ENCODE measurements around the gene ARMS2.

Gene ARMS2

GRCh38 chr10:122468307-122468925 is 14.0 kb downstream of the ARMS2 start:
- TF ChIP-seq POLR2AphosphoS5 (IDR thresholded peaks at IDR 0.05; ENCODE audit: low read depth, low read length): no peak
- TF ChIP-seq POU2F2 (IDR thresholded peaks at IDR 0.05; ENCODE audit: low read depth, low read length): no peak

DNA sequence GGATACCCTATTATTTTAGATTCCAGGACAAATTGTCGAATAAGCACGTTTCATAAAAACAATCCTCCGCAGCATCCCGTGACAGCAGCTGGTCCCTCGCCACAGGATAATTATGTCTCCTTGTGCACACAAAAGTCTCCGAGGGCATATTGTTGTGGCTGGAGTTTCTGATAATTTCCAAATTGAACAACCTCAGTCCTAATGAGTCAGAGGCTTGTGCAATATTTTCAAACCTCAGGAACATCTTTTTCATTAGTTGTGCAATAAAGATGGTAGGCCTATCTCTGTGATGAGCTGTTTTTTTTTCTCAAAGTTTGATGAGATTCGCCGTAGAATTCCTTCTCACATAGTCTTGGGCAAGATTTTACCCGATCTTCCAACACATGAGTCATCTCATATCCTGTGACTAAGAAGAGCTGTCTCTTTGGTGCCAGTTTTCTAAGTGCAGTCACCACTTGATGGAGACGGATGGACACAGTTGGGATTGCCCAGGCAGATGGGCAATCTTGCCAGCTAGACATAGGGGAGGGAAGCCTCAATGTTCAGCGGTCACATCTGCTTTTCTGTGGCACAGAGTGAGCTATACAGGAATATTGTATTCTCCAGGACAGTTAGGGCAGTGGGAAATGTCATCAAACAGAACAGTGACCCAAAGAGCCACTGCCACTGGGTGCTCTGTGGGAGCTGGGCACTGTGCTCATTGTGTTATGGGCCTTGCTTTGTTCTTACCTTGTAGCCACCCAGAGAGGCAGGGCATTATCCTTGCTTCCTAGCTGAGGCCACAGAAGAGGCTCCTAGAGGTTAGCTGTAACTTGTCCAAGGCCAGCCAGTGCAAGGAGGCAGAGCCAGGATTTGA is 14.7 kb downstream of the ARMS2 start:
- DNase-seq (ENCODE audit: insufficient read length, low spot score): no peak
- TF ChIP-seq SPI1 (IDR thresholded peaks at IDR 0.05; ENCODE audit: low read depth, low read length) (no peak), POLR2A (IDR thresholded peaks at IDR 0.05; ENCODE audit: low read depth, low read length) (no peak), POU2F2 (IDR thresholded peaks at IDR 0.05; ENCODE audit: low read depth, low read length) (no peak), POLR2AphosphoS5 (IDR thresholded peaks at IDR 0.05; ENCODE audit: low read depth, low read length) (no peak), TAF1 (IDR thresholded peaks at IDR 0.05; ENCODE audit: low read depth, low read length) (no peak)
- FAIRE-seq: no peak

More at GRCh38 chr10:122468307-122468925, 14.0 kb downstream of the ARMS2 start:
- DNase-seq (ENCODE audit: insufficient read length, low spot score) (no peak), FAIRE-seq (no peak)

- FAIRE-seq: no peak
- no peak for DNase-seq (ENCODE audit: insufficient read length, low spot score)
- TF ChIP-seq POLR2A (IDR thresholded peaks at IDR 0.05; ENCODE audit: low read depth, low read length): no peak
- no peak for TF ChIP-seq PAX5 (IDR thresholded peaks at IDR 0.05; ENCODE audit: insufficient read depth, low read length, severe bottlenecking)
- no peak for TF ChIP-seq TAF1 (IDR thresholded peaks at IDR 0.05; ENCODE audit: low read depth, low read length)
- no peak for TF ChIP-seq POLR2AphosphoS5 (IDR thresholded peaks at IDR 0.05; ENCODE audit: low read depth, low read length)
- no peak for TF ChIP-seq POU2F2 (IDR thresholded peaks at IDR 0.05; ENCODE audit: low read depth, low read length)
- no peak for TF ChIP-seq SPI1 (IDR thresholded peaks at IDR 0.05; ENCODE audit: low read depth, low read length)
Measured at GRCh38 chr10:122469848-122470247, 15.4 kb downstream of the ARMS2 start.

DNA sequence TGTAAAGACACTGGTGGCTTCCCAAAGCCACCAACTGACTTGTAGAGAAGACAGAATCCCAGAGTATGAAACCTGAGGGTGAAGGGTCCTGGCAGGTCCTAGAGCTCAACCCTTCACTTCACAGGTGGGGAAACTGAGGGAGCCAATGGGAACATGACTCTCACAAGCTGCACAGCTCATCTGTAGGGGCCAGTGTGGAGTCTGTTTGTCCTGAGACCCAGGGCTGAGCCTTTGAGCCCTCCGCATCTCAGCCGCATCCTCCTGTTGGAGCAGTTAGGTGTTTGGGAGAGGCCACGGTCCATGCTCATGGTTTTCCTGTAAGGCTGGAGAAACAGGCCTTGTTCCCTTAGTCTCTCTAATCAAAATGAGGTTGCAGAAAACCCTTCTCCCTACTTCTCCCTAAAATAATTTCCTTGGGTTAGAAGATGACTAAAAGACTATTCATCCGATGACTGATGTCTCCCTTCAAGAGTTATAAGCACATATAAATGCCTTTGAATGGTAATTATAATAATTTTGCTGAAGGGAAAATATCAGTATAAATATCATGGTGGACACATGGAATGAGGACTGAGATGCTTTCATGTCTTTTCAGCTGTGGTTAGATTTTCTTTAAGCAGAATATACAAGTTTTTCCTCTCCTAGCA is 17.2 kb downstream of the ARMS2 start:
- no peak for DNase-seq (ENCODE audit: insufficient read length, low spot score)
- no peak for FAIRE-seq
- TF ChIP-seq TAF1 (IDR thresholded peaks at IDR 0.05; ENCODE audit: low read depth, low read length) (no peak), POLR2AphosphoS5 (IDR thresholded peaks at IDR 0.05; ENCODE audit: low read depth, low read length) (no peak), PAX5 (IDR thresholded peaks at IDR 0.05; ENCODE audit: insufficient read depth, low read length, severe bottlenecking) (no peak), POU2F2 (IDR thresholded peaks at IDR 0.05; ENCODE audit: low read depth, low read length) (no peak), POLR2A (IDR thresholded peaks at IDR 0.05; ENCODE audit: low read depth, low read length) (no peak), SPI1 (IDR thresholded peaks at IDR 0.05; ENCODE audit: low read depth, low read length) (no peak)

GRCh38 chr10:122473116-122473515 is 18.7 kb downstream of the ARMS2 start:
- FAIRE-seq (no peak), DNase-seq (ENCODE audit: insufficient read length, low spot score) (no peak)
- TF ChIP-seq POLR2AphosphoS5 (IDR thresholded peaks at IDR 0.05; ENCODE audit: low read depth, low read length) (no peak), POLR2A (IDR thresholded peaks at IDR 0.05; ENCODE audit: low read depth, low read length) (no peak), PAX5 (IDR thresholded peaks at IDR 0.05; ENCODE audit: insufficient read depth, low read length, severe bottlenecking) (no peak), POU2F2 (IDR thresholded peaks at IDR 0.05; ENCODE audit: low read depth, low read length) (no peak), TAF1 (IDR thresholded peaks at IDR 0.05; ENCODE audit: low read depth, low read length) (no peak), SPI1 (IDR thresholded peaks at IDR 0.05; ENCODE audit: low read depth, low read length) (no peak)

GRCh38 chr10:122474131-122474818 is 19.8 kb downstream of the ARMS2 start:
- TF ChIP-seq POLR2AphosphoS5 (IDR thresholded peaks at IDR 0.05; ENCODE audit: low read depth, low read length) (no peak), POLR2A (IDR thresholded peaks at IDR 0.05; ENCODE audit: low read depth, low read length) (no peak), PAX5 (IDR thresholded peaks at IDR 0.05; ENCODE audit: insufficient read depth, low read length, severe bottlenecking) (no peak), POU2F2 (IDR thresholded peaks at IDR 0.05; ENCODE audit: low read depth, low read length) (no peak), SPI1 (IDR thresholded peaks at IDR 0.05; ENCODE audit: low read depth, low read length) (no peak), TAF1 (IDR thresholded peaks at IDR 0.05; ENCODE audit: low read depth, low read length) (no peak)
- DNase-seq (ENCODE audit: insufficient read length, low spot score) (no peak), FAIRE-seq (no peak)

GRCh38 chr10:122475100-122475499 is 20.6 kb downstream of the ARMS2 start:
- TF ChIP-seq TAF1 (IDR thresholded peaks at IDR 0.05; ENCODE audit: low read depth, low read length): no peak
- no peak for FAIRE-seq
- no peak for DNase-seq (ENCODE audit: insufficient read length, low spot score)

GRCh38 chr10:122475591-122476332 is 21.3 kb downstream of the ARMS2 start:
- TF ChIP-seq PAX5 (IDR thresholded peaks at IDR 0.05; ENCODE audit: insufficient read depth, low read length, severe bottlenecking): no peak
- no peak for TF ChIP-seq POU2F2 (IDR thresholded peaks at IDR 0.05; ENCODE audit: low read depth, low read length)
- no peak for TF ChIP-seq POLR2AphosphoS5 (IDR thresholded peaks at IDR 0.05; ENCODE audit: low read depth, low read length)
- no peak for TF ChIP-seq POLR2A (IDR thresholded peaks at IDR 0.05; ENCODE audit: low read depth, low read length)
- TF ChIP-seq TAF1 (IDR thresholded peaks at IDR 0.05; ENCODE audit: low read depth, low read length): no peak
- TF ChIP-seq SPI1 (IDR thresholded peaks at IDR 0.05; ENCODE audit: low read depth, low read length): no peak
- DNase-seq (ENCODE audit: insufficient read length, low spot score): no peak
- no peak for FAIRE-seq

- FAIRE-seq (no peak), DNase-seq (ENCODE audit: insufficient read length, low spot score) (no peak)
- TF ChIP-seq POU2F2 (IDR thresholded peaks at IDR 0.05; ENCODE audit: low read depth, low read length) (no peak), POLR2AphosphoS5 (IDR thresholded peaks at IDR 0.05; ENCODE audit: low read depth, low read length) (no peak), POLR2A (IDR thresholded peaks at IDR 0.05; ENCODE audit: low read depth, low read length) (no peak), PAX5 (IDR thresholded peaks at IDR 0.05; ENCODE audit: insufficient read depth, low read length, severe bottlenecking) (no peak), SPI1 (IDR thresholded peaks at IDR 0.05; ENCODE audit: low read depth, low read length) (no peak), TAF1 (IDR thresholded peaks at IDR 0.05; ENCODE audit: low read depth, low read length) (no peak)
Measured at GRCh38 chr10:122476333-122476695, 21.9 kb downstream of the ARMS2 start.
